K562 treated with DMSO at 1 percent for 4 hours (cell line): ENCODE data around the gene NUP54. TPM values are rescaled to one million over a fixed set of nuclear protein-coding genes. Genes with fewer than 3 reads are reported as not detected.

Experiments used
- total RNA-seq: library from RNA; unstranded; fragments of 300-600 nt; gene quantifications from 2 replicates; pipeline ENCODE4 v1.2.3, GENCODE V29; 2022; ENCODE audit not compliant: insufficient read depth

The NUP54 gene
- total RNA-seq, result 35.4 and 36.9 TPM in 2 replicates

GRCh38 chr4:76148142-76148865 is at the start of gene NUP54:
TSS of gene NUP54 (minus strand) at chr4:76148397. CDS start at chr4:76148374, 23 bp downstream.

GRCh38 chr4:76074468-76074867 is 73.7 kb downstream of the NUP54 start, which contains the start of gene ART3:
TSS of gene ART3 (plus strand) at chr4:76074709. CDS start at chr4:76075890, 1,181 bp downstream.

Other genes starting within 250 kb of the NUP54 start
- gene PPEF2, start 245.9 kb downstream of the NUP54 start, total RNA-seq, result not detected in 2 replicates
- gene NAAA, start 207.4 kb downstream of the NUP54 start, total RNA-seq, result 3.7 and 3.8 TPM in 2 replicates
- 13.9 and 20.0 TPM in 2 replicates for gene SDAD1, start 157.5 kb downstream of the NUP54 start, total RNA-seq
- gene CXCL9, start 140.9 kb downstream of the NUP54 start, total RNA-seq, result not detected in 2 replicates
- gene CXCL10, start 124.9 kb downstream of the NUP54 start, total RNA-seq, result 1.5 and 1.8 TPM in 2 replicates
- 15.6 and 19.1 TPM in 2 replicates for gene CXCL11, start 112.3 kb downstream of the NUP54 start, total RNA-seq
- not detected in 2 replicates for gene ART3, start 73.7 kb downstream of the NUP54 start, total RNA-seq
- gene SCARB2, start 65.4 kb upstream of the NUP54 start, total RNA-seq, result 26.2 and 27.2 TPM in 2 replicates
- gene FAM47E, start 103.3 kb upstream of the NUP54 start, total RNA-seq, result 10.7 and 12.6 TPM in 2 replicates
- gene STBD1, start 158.3 kb upstream of the NUP54 start, total RNA-seq, result 1.4 and 1.7 TPM in 2 replicates